ENCODE measurements around the gene ECEL1.

DNA sequence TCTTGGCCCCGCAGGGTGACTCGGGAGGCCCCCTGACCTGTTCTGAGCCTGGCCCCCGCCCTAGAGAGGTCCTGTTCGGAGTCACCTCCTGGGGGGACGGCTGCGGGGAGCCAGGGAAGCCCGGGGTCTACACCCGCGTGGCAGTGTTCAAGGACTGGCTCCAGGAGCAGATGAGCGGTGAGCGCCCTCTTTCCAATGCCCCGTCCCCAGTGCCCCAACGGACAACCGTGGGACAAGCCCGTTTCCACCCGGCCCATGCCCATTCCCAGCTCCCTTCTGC lies 35.7 kb upstream of the ECEL1 start:
- TF ChIP-seq, protein P1, sequence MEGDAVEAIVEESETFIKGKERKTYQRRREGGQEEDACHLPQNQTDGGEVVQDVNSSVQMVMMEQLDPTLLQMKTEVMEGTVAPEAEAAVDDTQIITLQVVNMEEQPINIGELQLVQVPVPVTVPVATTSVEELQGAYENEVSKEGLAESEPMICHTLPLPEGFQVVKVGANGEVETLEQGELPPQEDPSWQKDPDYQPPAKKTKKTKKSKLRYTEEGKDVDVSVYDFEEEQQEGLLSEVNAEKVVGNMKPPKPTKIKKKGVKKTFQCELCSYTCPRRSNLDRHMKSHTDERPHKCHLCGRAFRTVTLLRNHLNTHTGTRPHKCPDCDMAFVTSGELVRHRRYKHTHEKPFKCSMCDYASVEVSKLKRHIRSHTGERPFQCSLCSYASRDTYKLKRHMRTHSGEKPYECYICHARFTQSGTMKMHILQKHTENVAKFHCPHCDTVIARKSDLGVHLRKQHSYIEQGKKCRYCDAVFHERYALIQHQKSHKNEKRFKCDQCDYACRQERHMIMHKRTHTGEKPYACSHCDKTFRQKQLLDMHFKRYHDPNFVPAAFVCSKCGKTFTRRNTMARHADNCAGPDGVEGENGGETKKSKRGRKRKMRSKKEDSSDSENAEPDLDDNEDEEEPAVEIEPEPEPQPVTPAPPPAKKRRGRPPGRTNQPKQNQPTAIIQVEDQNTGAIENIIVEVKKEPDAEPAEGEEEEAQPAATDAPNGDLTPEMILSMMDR (IDR thresholded peaks at IDR 0.05): no peak
- no peak for TF ChIP-seq POLR2A (IDR thresholded peaks at IDR 0.05)

All from Peyer's patch (tissue), 4 donors.